Measurements from ENCODE around the gene NTN4. TPM values are rescaled to one million over a fixed set of nuclear protein-coding genes. Genes with fewer than 3 reads are reported as not detected.
"Not testable (repeated sequence)": the region's sequence is repeated elsewhere in the genome, so short reads cannot be mapped to it uniquely, and the experiment has no call there.

NTN4 gene
- total RNA-seq, 1 donor from 2014 or later, result 81.3 TPM

GRCh38 chr12:95672166-95672565, 118.4 kb downstream of the NTN4 start:
- DNase-seq (ENCODE audit: low read depth), result no peak
- Histone ChIP-seq H3K4me3 (ENCODE audit: low read depth, low read length) (no peak overlapping the region), H3K36me3 (ENCODE audit: control insufficient read depth, insufficient read depth, low read length) (no peaks in the 10 kb centered on the region), H3K27me3 (ENCODE audit: control insufficient read depth, insufficient read depth, low read length) (no peaks in the 10 kb centered on the region)
- no peak for TF ChIP-seq CTCF (IDR thresholded peaks at IDR 0.05; ENCODE audit: insufficient read depth, low read length, poor library complexity, severe bottlenecking)

- H3K27me3 ChIP-seq (ENCODE audit: control insufficient read depth, insufficient read depth, low read length), result no peaks in the 10 kb centered on the region
- H3K36me3 ChIP-seq (ENCODE audit: control insufficient read depth, insufficient read depth, low read length), result no peaks in the 10 kb centered on the region
- no peak for DNase-seq (ENCODE audit: low read depth)
- H3K4me3 ChIP-seq (ENCODE audit: low read depth, low read length), result no peak overlapping the region
- TF ChIP-seq CTCF (IDR thresholded peaks at IDR 0.05; ENCODE audit: insufficient read depth, low read length, poor library complexity, severe bottlenecking), result no peak
Measured at GRCh38 chr12:95671265-95671664, 119.3 kb downstream of the NTN4 start.

GRCh38 chr12:95663525-95663924, 127.0 kb downstream of the NTN4 start:
- DNase-seq (ENCODE audit: low read depth), result no peak
- no peak overlapping the region for H3K4me3 ChIP-seq (ENCODE audit: low read depth, low read length)
- TF ChIP-seq CTCF (IDR thresholded peaks at IDR 0.05; ENCODE audit: insufficient read depth, low read length, poor library complexity, severe bottlenecking), result no peak
- H3K27me3 ChIP-seq (ENCODE audit: control insufficient read depth, insufficient read depth, low read length), result no peaks in the 10 kb centered on the region
- H3K36me3 ChIP-seq (ENCODE audit: control insufficient read depth, insufficient read depth, low read length), result no peaks in the 10 kb centered on the region

GRCh38 chr12:95661360-95661759, 129.2 kb downstream of the NTN4 start:
- no peak overlapping the region for H3K4me3 ChIP-seq (ENCODE audit: low read depth, low read length)
- H3K36me3 ChIP-seq (ENCODE audit: control insufficient read depth, insufficient read depth, low read length), result no peaks in the 10 kb centered on the region
- H3K27me3 ChIP-seq (ENCODE audit: control insufficient read depth, insufficient read depth, low read length), result no peaks in the 10 kb centered on the region
- DNase-seq (ENCODE audit: low read depth), result no peak
- no peak for TF ChIP-seq CTCF (IDR thresholded peaks at IDR 0.05; ENCODE audit: insufficient read depth, low read length, poor library complexity, severe bottlenecking)

- no peak for DNase-seq (ENCODE audit: low read depth)
- Histone ChIP-seq H3K4me3 (ENCODE audit: low read depth, low read length) (no peak overlapping the region), H3K36me3 (ENCODE audit: control insufficient read depth, insufficient read depth, low read length) (no peaks in the 10 kb centered on the region), H3K27me3 (ENCODE audit: control insufficient read depth, insufficient read depth, low read length) (no peaks in the 10 kb centered on the region)
- TF ChIP-seq CTCF (IDR thresholded peaks at IDR 0.05; ENCODE audit: insufficient read depth, low read length, poor library complexity, severe bottlenecking), result no peak
Measured at GRCh38 chr12:95658386-95658785, 132.2 kb downstream of the NTN4 start.

- H3K4me3 ChIP-seq (ENCODE audit: low read depth, low read length); H3K27me3 ChIP-seq (ENCODE audit: control insufficient read depth, insufficient read depth, low read length); DNase-seq (ENCODE audit: low read depth); H3K36me3 ChIP-seq (ENCODE audit: control insufficient read depth, insufficient read depth, low read length): not testable (repeated sequence)
Measured at GRCh38 chr12:95654665-95655064, 135.9 kb downstream of the NTN4 start.
